HepG2 (cell line): ENCODE data around the gene SNX15. TPM values are rescaled to one million over a fixed set of nuclear protein-coding genes. Genes with fewer than 3 reads are reported as not detected.

Source experiments
- ADNP ChIP-seq: sonication (generic); formaldehyde crosslinking; IDR thresholded peaks from 2 replicates; pipeline ENCODE4 v1.4.0; 2020; ENCODE audit warnings: missing genetic modification reagents
- AKNA ChIP-seq: sonication (generic); formaldehyde crosslinking; IDR thresholded peaks from 2 replicates; pipeline ENCODE4 v1.4.0; 2020; ENCODE audit warnings: missing genetic modification reagents, borderline replicate concordance
- ARNT ChIP-seq: fragments of 450-650 bp; IDR thresholded peaks from 2 replicates; pipeline ENCODE4 v1.6.1; 2017
- DR1 ChIP-seq: sonication (generic); formaldehyde crosslinking; IDR thresholded peaks from 2 replicates; pipeline ENCODE4 v1.8.0; 2021; ENCODE audit warnings: mild to moderate bottlenecking, missing genetic modification reagents, inconsistent platforms
- GLI4 ChIP-seq: sonication (generic); formaldehyde crosslinking; IDR thresholded peaks from 2 replicates; pipeline ENCODE4 v1.5.1; 2020; ENCODE audit warnings: missing genetic modification reagents, mild to moderate bottlenecking, moderate library complexity, borderline replicate concordance
- HOXA3 ChIP-seq: sonication (generic); formaldehyde crosslinking; IDR thresholded peaks from 2 replicates; pipeline ENCODE4 v1.5.0; 2020; ENCODE audit warnings: missing genetic modification reagents
- JARID2 ChIP-seq: sonication (generic); formaldehyde crosslinking; IDR thresholded peaks from 2 replicates; pipeline ENCODE4 v1.8.1; 2023; ENCODE audit warnings: missing genetic modification reagents, inconsistent platforms; ENCODE audit not compliant: insufficient replicate concordance
- MYPOP ChIP-seq: sonication (generic); formaldehyde crosslinking; IDR thresholded peaks from 2 replicates; pipeline ENCODE4 v1.8.1; 2023; ENCODE audit warnings: mild to moderate bottlenecking, moderate library complexity, missing genetic modification reagents
- NFKBIZ ChIP-seq: IDR thresholded peaks from 2 replicates; pipeline ENCODE4 v1.6.1; 2018; ENCODE audit warnings: missing genetic modification reagents, missing compliant biosample characterization
- NFYB ChIP-seq: sonication (generic); formaldehyde crosslinking; IDR thresholded peaks from 2 replicates; pipeline ENCODE4 v1.4.0; 2020; ENCODE audit warnings: missing genetic modification reagents
- NR2F2 ChIP-seq: IDR thresholded peaks from 2 replicates; pipeline ENCODE4 v1.6.1; 2012; ENCODE audit warnings: low read depth, inconsistent platforms, borderline replicate concordance
- PAF1 ChIP-seq: IDR thresholded peaks from 2 replicates; pipeline ENCODE4 v1.6.1; 2016; ENCODE audit warnings: missing genetic modification reagents, missing compliant biosample characterization
- SCMH1 ChIP-seq: sonication (generic); formaldehyde crosslinking; IDR thresholded peaks from 2 replicates; pipeline ENCODE4 v1.9.0; 2021; ENCODE audit warnings: missing genetic modification reagents, mild to moderate bottlenecking, borderline replicate concordance
- ZBTB26 ChIP-seq: IDR thresholded peaks from 2 replicates; pipeline ENCODE4 v1.6.1; 2016; ENCODE audit warnings: missing compliant biosample characterization, missing genetic modification reagents, borderline replicate concordance
- ZNF3 ChIP-seq: IDR thresholded peaks from 2 replicates; pipeline ENCODE4 v1.7.0; 2017; ENCODE audit warnings: inconsistent platforms
- ZNF44 ChIP-seq: sonication (generic); formaldehyde crosslinking; IDR thresholded peaks from 2 replicates; pipeline ENCODE4 v1.5.1; 2020; ENCODE audit warnings: mild to moderate bottlenecking, missing genetic modification reagents
- polyA plus RNA-seq, 8 experiments: library from polyadenylated mRNA; depleted of rRNA in 3 of 8; stranded (reverse) in 7 of 8; unstranded in 1 of 8; fragments of >200 nt; fragmentation: Illumina TruSeq in 4 of 8; extraction: Trizol in 4 of 8; gene quantifications; 2 replicates each; pipeline versions ENCODE4 v1.2.1 to v1.2.3, GENCODE V29; 2011 to 2016; ENCODE audit warnings: low read depth in 4 of 8, missing spikeins in 1 of 8, mixed read lengths in 1 of 8; ENCODE audit not compliant: insufficient read depth in 1 of 8
- total RNA-seq, 5 experiments: library from RNA; depleted of rRNA; stranded (reverse); fragments of >200 nt; fragmentation: Illumina TruSeq; extraction: Trizol; gene quantifications; 2 replicates each; pipeline ENCODE4 v1.2.3, GENCODE V29; 2016; ENCODE audit warnings: low read depth in 1 of 5
- TF ChIP-seq, protein P1 (sequence below): sonication (generic); formaldehyde crosslinking; conservative IDR thresholded peaks from 2 replicates; pipeline ENCODE4 v1.5.0; 2020; ENCODE audit warnings: missing genetic modification reagents
- TF ChIP-seq, protein P2 (sequence below): sonication (generic); formaldehyde crosslinking; conservative IDR thresholded peaks from 2 replicates; pipeline ENCODE4 v1.4.0; 2020; ENCODE audit warnings: missing genetic modification reagents
- TF ChIP-seq, protein P3 (sequence below): sonication (generic); formaldehyde crosslinking; IDR thresholded peaks from 2 replicates; pipeline ENCODE4 v1.5.0; 2020; ENCODE audit warnings: missing genetic modification reagents

The SNX15 gene
- total and polyA plus RNA-seq, 2 of the 13 experiments (the other 11 are each of a cell fraction or from before 2014, with no cell fraction given): 19.1 to 22.6 TPM

GRCh38 chr11:64996710-64997380, 30.4 kb upstream of the SNX15 start, which contains the start of gene BATF2 (continued):
- no peak for TF ChIP-seq AKNA
- TF ChIP-seq ADNP (CRISPR knock-in tag): no peak
- TF ChIP-seq ZNF44: no peak
- TF ChIP-seq NFYB: peak; percentile 19; the same call in 1 of the 2 replicates
- TF ChIP-seq ZBTB26: peak; percentile 79; the same call in 1 of the 2 replicates
- no peak for TF ChIP-seq JARID2
- TF ChIP-seq, protein P1, sequence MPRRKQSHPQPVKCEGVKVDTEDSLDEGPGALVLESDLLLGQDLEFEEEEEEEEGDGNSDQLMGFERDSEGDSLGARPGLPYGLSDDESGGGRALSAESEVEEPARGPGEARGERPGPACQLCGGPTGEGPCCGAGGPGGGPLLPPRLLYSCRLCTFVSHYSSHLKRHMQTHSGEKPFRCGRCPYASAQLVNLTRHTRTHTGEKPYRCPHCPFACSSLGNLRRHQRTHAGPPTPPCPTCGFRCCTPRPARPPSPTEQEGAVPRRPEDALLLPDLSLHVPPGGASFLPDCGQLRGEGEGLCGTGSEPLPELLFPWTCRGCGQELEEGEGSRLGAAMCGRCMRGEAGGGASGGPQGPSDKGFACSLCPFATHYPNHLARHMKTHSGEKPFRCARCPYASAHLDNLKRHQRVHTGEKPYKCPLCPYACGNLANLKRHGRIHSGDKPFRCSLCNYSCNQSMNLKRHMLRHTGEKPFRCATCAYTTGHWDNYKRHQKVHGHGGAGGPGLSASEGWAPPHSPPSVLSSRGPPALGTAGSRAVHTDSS (CRISPR knock-in tag): no peak
- no peak for TF ChIP-seq NFKBIZ (CRISPR knock-in tag)
- TF ChIP-seq ARNT: no peak
- peak; percentile 78; the same call in 1 of the 2 replicates for TF ChIP-seq MYPOP (CRISPR knock-in tag)
- no peak for TF ChIP-seq PAF1 (CRISPR knock-in tag)
- no peak for TF ChIP-seq ZNF3 (CRISPR knock-in tag)
- peak; percentile 49; the same call in 1 of the 2 replicates for TF ChIP-seq DR1 (CRISPR knock-in tag)
- no peak for TF ChIP-seq GLI4 (CRISPR knock-in tag)
- TF ChIP-seq, protein P2, sequence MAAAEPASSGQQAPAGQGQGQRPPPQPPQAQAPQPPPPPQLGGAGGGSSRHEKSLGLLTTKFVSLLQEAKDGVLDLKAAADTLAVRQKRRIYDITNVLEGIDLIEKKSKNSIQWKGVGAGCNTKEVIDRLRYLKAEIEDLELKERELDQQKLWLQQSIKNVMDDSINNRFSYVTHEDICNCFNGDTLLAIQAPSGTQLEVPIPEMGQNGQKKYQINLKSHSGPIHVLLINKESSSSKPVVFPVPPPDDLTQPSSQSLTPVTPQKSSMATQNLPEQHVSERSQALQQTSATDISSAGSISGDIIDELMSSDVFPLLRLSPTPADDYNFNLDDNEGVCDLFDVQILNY (CRISPR knock-in tag): no peak
- TF ChIP-seq HOXA3 (CRISPR knock-in tag): peak; percentile 25; the same call in 1 of the 2 replicates
- TF ChIP-seq, protein P3, sequence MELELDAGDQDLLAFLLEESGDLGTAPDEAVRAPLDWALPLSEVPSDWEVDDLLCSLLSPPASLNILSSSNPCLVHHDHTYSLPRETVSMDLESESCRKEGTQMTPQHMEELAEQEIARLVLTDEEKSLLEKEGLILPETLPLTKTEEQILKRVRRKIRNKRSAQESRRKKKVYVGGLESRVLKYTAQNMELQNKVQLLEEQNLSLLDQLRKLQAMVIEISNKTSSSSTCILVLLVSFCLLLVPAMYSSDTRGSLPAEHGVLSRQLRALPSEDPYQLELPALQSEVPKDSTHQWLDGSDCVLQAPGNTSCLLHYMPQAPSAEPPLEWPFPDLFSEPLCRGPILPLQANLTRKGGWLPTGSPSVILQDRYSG (CRISPR knock-in tag): no peak
- no peak for TF ChIP-seq SCMH1
- peak; percentile 35; the same call in 1 of the 2 replicates for TF ChIP-seq NR2F2
